Caco-2 (cell line): ENCODE results near the gene SLC27A2. TPM values are rescaled to one million over a fixed set of nuclear protein-coding genes. Genes with fewer than 3 reads are reported as not detected.

ENCODE experiments used
- BruUV-seq: library from RNA; stranded (reverse); fragments of 400-500 nt; replicated peaks from 2 replicates; lab custom pipeline; 2021; lab: Mats Ljungman, UMichigan
- CTCF ChIA-PET: fragments of 300-600 bp; sonication (Branson Sonifier 250); formaldehyde crosslinking; loops from one replicate; lab custom pipeline; 2022; ENCODE audit warnings: antibody characterized with exemption; lab: Charles Lee
- POLR2A ChIA-PET: fragments of 300-600 bp; sonication (Branson Sonifier 250); formaldehyde crosslinking; loops from one replicate; lab custom pipeline; 2022; ENCODE audit warnings: antibody characterized with exemption; lab: Charles Lee
- DNase-seq, 2 experiments: peaks; one replicate each; pipeline versions ENCODE4 v3.0.0 to v3.0.0-alpha.2; 2020 to 2022
- H3K27me3 ChIP-seq: replicated peaks from 2 replicates; pipeline ENCODE4 v1.6.0; 2011; ENCODE audit warnings: low read length; ENCODE audit not compliant: control insufficient read depth, insufficient read depth
- H3K36me3 ChIP-seq: 2 replicates; pipeline ENCODE4 v1.5.1; 2011; ENCODE audit warnings: low read length; ENCODE audit not compliant: control insufficient read depth, insufficient read depth
- H3K4me1 ChIP-seq: fragments of 250-450 bp; sonication (Bioruptor Pico); 2 replicates; pipeline ENCODE4 v1.5.1; 2020; ENCODE audit warnings: mild to moderate bottlenecking
- H3K4me3 ChIP-seq: 2 replicates; pipeline ENCODE4 v1.5.1; 2011; ENCODE audit warnings: low read depth, mild to moderate bottlenecking, control low read depth, low read length
- H3K9me3 ChIP-seq: fragments of 250-450 bp; sonication (Bioruptor Pico); 2 replicates; pipeline ENCODE4 v1.5.1; 2020; ENCODE audit warnings: mild to moderate bottlenecking, moderate library complexity
- H3K27ac Mint-ChIP-seq: one replicate; pipeline ENCODE4 v1.8.0; 2022; ENCODE audit warnings: mixed read lengths; ENCODE audit not compliant: unreplicated experiment
- H3K27me3 Mint-ChIP-seq: one replicate; pipeline ENCODE4 v1.8.0; 2022; ENCODE audit warnings: mixed read lengths; ENCODE audit not compliant: insufficient read depth, unreplicated experiment
- H3K36me3 Mint-ChIP-seq: one replicate; pipeline ENCODE4 v1.8.0; 2022; ENCODE audit warnings: mild to moderate bottlenecking, mixed read lengths; ENCODE audit not compliant: insufficient read depth, unreplicated experiment
- H3K4me1 Mint-ChIP-seq: one replicate; pipeline ENCODE4 v1.8.0; 2022; ENCODE audit warnings: low read depth, mixed read lengths; ENCODE audit not compliant: unreplicated experiment
- H3K4me3 Mint-ChIP-seq: one replicate; pipeline ENCODE4 v1.8.0; 2022; ENCODE audit warnings: mild to moderate bottlenecking, moderate library complexity, mixed read lengths; ENCODE audit not compliant: unreplicated experiment
- H3K9me3 Mint-ChIP-seq: one replicate; pipeline ENCODE4 v1.8.0; 2022; ENCODE audit warnings: mixed read lengths; ENCODE audit not compliant: unreplicated experiment
- intact Hi-C: fragments of 100-400 bp; cut with micrococcal nuclease; formaldehyde crosslinking; loops from one replicate; pipeline ENCODE4 v1.10.0; 2022; ENCODE audit not compliant: unreplicated experiment
- total RNA-seq: library from RNA; stranded (reverse); gene quantifications from 2 replicates; pipeline ENCODE4 v1.2.3, GENCODE V29; 2022
- TF ChIP-seq, protein P1 (sequence below), 2 experiments: fragments of 200-600 bp in 1 of 2; IDR thresholded peaks; 1 replicate in 1 of 2; 2 replicates in 1 of 2; pipeline versions ENCODE4 v1.5.1 to v1.8.0; 2011 to 2022; ENCODE audit warnings: antibody characterized with exemption in 1 of 2, control low read depth in 1 of 2, inconsistent platforms in 1 of 2, low read depth in 1 of 2, low read length in 1 of 2, mild to moderate bottlenecking in 1 of 2, moderate library complexity in 1 of 2; ENCODE audit not compliant: insufficient read depth in 1 of 2, severe bottlenecking in 1 of 2, unreplicated experiment in 1 of 2

The SLC27A2 gene
- total RNA-seq, 1 experiment from 2014 or later = 31.2 TPM

DNA sequence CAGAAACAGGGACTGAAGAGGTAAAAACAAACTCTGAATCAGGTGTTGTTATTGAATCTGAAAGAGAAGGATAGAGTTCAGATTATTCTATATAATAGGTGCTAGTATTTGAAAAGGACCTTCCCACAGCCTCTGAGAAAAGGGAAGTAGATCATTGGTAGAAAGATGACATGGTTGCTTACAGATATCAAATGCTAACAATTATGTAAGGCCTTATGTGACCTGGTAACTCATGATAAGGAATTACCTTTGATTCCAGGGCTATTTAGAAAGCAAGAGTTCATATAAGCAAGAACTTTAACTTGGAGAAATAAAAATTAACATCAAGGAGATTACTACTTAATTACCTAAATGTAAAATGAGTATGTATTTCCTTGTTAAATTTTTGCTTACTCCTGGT lies 7.6 kb downstream of the SLC27A2 start:
- Mint-ChIP-seq H3K27ac (no peak overlapping the region), H3K4me3 (no peak overlapping the region), H3K36me3 (peaks cover 7% of the 10 kb centered on the region), H3K4me1 (peaks cover 16% of the 10 kb centered on the region), H3K27me3 (no peaks in the 10 kb centered on the region), H3K9me3 (no peaks in the 10 kb centered on the region)
- no TSS peak for BruUV-seq
- Histone ChIP-seq H3K4me1 (peaks cover 18% of the 10 kb centered on the region; the same call in 1 of the 2 replicates), H3K4me3 (no peak overlapping the region), H3K9me3 (no peaks in the 10 kb centered on the region), H3K36me3 (no peaks in the 10 kb centered on the region; the same call in none of the 2 replicates), H3K27me3 (no peaks in the 10 kb centered on the region)
- ChIA-PET POLR2A (no interaction called here), CTCF (no interaction called here)
- intact Hi-C loops = no loop called here
- no peak for DNase-seq
- TF ChIP-seq, protein P1, sequence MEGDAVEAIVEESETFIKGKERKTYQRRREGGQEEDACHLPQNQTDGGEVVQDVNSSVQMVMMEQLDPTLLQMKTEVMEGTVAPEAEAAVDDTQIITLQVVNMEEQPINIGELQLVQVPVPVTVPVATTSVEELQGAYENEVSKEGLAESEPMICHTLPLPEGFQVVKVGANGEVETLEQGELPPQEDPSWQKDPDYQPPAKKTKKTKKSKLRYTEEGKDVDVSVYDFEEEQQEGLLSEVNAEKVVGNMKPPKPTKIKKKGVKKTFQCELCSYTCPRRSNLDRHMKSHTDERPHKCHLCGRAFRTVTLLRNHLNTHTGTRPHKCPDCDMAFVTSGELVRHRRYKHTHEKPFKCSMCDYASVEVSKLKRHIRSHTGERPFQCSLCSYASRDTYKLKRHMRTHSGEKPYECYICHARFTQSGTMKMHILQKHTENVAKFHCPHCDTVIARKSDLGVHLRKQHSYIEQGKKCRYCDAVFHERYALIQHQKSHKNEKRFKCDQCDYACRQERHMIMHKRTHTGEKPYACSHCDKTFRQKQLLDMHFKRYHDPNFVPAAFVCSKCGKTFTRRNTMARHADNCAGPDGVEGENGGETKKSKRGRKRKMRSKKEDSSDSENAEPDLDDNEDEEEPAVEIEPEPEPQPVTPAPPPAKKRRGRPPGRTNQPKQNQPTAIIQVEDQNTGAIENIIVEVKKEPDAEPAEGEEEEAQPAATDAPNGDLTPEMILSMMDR (IDR thresholded peaks at IDR 0.05; ENCODE audit: insufficient read depth in 1 of 2, low read depth in 1 of 2, low read length in 1 of 2, severe bottlenecking in 1 of 2, unreplicated experiment in 1 of 2) = no peak

DNA sequence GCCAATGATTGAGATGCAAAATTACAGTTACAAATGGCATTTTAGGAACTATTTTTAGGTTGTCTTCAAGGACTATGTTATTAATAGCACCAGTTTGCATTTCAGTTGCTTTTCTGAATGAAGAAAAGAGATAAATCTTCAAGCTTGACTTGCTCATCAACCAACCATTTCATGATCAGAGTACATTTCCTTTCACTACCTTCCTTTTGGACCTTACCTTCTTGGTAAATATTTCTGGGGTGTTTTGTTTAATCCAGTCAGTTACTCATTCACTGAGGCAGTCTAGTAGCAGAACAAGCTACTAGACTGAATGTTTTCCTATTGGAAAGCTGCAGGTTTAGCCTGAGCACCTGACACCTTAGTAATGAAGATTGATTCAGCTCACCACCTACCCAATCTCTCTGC lies 8.2 kb downstream of the SLC27A2 start:
- TF ChIP-seq, protein P1 (IDR thresholded peaks at IDR 0.05; ENCODE audit: insufficient read depth in 1 of 2, low read depth in 1 of 2, low read length in 1 of 2, severe bottlenecking in 1 of 2, unreplicated experiment in 1 of 2) = no peak
- Histone ChIP-seq H3K36me3 (no peaks in the 10 kb centered on the region; the same call in none of the 2 replicates), H3K4me3 (no peak overlapping the region), H3K9me3 (no peaks in the 10 kb centered on the region), H3K4me1 (peaks cover 18% of the 10 kb centered on the region; the same call in 1 of the 2 replicates), H3K27me3 (no peaks in the 10 kb centered on the region)
- Mint-ChIP-seq H3K4me3 (no peak overlapping the region), H3K4me1 (peaks cover 16% of the 10 kb centered on the region), H3K9me3 (no peaks in the 10 kb centered on the region), H3K27ac (no peak overlapping the region), H3K36me3 (peaks cover 7% of the 10 kb centered on the region), H3K27me3 (no peaks in the 10 kb centered on the region)
- no TSS peak for BruUV-seq
- ChIA-PET CTCF (interaction anchor here (0.6 kb wide), 1 partner anchor 1097 kb away, joined by 4 read pairs; no protein-coding TSS in a partner anchor), POLR2A (no interaction called here)
- no peak for DNase-seq
- intact Hi-C loops = no loop called here

DNA sequence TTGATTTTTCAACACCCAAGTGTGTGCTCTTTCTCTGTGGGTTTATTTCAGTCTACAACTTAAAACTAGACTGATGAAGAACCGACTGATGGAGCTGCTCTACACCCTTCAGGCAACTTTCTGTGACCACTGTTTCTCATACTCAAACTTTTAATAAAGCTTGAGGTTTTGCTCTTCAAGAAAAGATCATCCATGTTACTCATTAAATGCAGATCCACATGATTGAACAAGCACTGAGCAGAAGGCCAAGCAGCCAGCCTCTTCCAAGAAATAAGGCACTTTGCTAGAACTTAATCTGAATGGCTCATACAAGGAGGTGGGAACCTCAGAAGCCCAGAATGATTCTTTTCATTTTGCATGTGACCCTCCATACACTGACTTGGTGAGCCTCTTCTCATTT lies 8.7 kb downstream of the SLC27A2 start:
- CTCF ChIA-PET = no interaction called here
- BruUV-seq = no TSS peak

More for the DNA sequence above, 8.7 kb downstream of the SLC27A2 start:
- DNase-seq = no peak
- intact Hi-C loops = no loop called here
- H3K4me3 ChIP-seq = no peak overlapping the region
- H3K36me3 ChIP-seq = no peaks in the 10 kb centered on the region; the same call in none of the 2 replicates
- POLR2A ChIA-PET = no interaction called here
- no peaks in the 10 kb centered on the region for H3K27me3 ChIP-seq
- H3K4me1 ChIP-seq = peaks cover 18% of the 10 kb centered on the region; the same call in 1 of the 2 replicates
- Mint-ChIP-seq H3K27ac (no peak overlapping the region), H3K9me3 (no peaks in the 10 kb centered on the region), H3K27me3 (no peaks in the 10 kb centered on the region), H3K4me1 (peaks cover 16% of the 10 kb centered on the region), H3K36me3 (peaks cover 7% of the 10 kb centered on the region), H3K4me3 (no peak overlapping the region)
- TF ChIP-seq, protein P1 (IDR thresholded peaks at IDR 0.05; ENCODE audit: insufficient read depth in 1 of 2, low read depth in 1 of 2, low read length in 1 of 2, severe bottlenecking in 1 of 2, unreplicated experiment in 1 of 2) = no peak
- H3K9me3 ChIP-seq = no peaks in the 10 kb centered on the region
